PFSK-1 (cell line): ENCODE measurements around the gene SLIT3.

Source experiments
- POLR2AphosphoS5 ChIP-seq: IDR thresholded peaks from 2 replicates; pipeline ENCODE4 v1.6.1; 2012; ENCODE audit warnings: low read depth, mild to moderate bottlenecking, control low read depth, low read length, moderate library complexity
- REST ChIP-seq, 2 experiments: IDR thresholded peaks; 2 replicates each; pipeline versions ENCODE4 v1.6.1 to v1.8.0; 2011 to 2012; ENCODE audit warnings: low read depth in 2 of 2, low read length in 2 of 2, control low read depth in 1 of 2, inconsistent platforms in 1 of 2, mild to moderate bottlenecking in 1 of 2, moderate library complexity in 1 of 2; ENCODE audit not compliant: insufficient read depth in 1 of 2

GRCh38 chr5:169343766-169344165 is 42.8 kb upstream of the SLIT3 start:
- TF ChIP-seq REST (IDR thresholded peaks at IDR 0.05; ENCODE audit: insufficient read depth in 1 of 2, low read depth in 2 of 2, low read length in 2 of 2) (no peak), POLR2AphosphoS5 (no peak)
